Suppressor macrophage treated with lipopolysaccharide for 1 hour (primary cell): ENCODE data around the gene DMPK.

Experiments used
- DNase-seq, 3 donors: peaks; one replicate each; pipeline ENCODE4 v3.0.0-alpha.2; 2020 to 2022

DMPK gene

DNA sequence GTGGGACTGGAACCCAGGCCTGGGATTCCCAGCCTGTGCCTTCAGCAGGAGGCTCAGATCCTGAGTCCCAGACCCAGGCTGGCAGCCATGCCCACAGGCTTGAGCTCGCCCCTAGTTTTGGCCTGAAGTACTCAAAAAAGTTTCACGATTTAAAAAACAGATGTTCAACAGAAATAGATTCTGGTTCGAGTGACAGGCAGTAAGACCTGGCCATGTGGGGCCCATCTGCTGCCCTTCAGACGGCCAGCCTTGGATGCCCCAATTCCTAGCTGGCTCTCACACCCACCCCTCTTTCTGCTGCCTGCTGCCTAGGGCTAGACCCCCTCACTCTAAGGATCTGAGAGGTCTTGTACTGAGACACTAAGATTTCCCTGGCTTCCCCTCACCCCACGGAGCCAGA is 2.8 kb upstream of the DMPK start:
- DNase-seq: no peak

DNA sequence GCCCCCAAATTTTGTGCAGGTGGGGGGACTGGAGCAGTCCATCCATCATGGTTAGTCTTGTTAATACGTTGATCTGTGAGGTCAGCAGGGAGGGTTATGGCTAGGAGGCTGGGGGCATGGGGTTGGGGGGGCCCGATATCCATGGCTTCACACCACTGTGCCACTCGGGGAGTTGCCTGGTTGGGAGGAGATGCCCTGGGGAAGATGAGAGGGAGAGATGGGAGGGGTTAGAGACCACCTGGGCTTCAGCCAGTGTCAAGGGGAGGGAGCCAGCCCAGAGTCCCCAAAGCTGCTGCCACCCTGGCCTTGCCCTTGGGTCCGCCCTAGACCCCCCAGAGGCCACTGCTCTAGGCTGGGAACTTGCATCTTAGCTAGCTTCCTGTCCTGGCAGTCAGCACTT is 1.8 kb upstream of the DMPK start:
- DNase-seq: no peak

DNA sequence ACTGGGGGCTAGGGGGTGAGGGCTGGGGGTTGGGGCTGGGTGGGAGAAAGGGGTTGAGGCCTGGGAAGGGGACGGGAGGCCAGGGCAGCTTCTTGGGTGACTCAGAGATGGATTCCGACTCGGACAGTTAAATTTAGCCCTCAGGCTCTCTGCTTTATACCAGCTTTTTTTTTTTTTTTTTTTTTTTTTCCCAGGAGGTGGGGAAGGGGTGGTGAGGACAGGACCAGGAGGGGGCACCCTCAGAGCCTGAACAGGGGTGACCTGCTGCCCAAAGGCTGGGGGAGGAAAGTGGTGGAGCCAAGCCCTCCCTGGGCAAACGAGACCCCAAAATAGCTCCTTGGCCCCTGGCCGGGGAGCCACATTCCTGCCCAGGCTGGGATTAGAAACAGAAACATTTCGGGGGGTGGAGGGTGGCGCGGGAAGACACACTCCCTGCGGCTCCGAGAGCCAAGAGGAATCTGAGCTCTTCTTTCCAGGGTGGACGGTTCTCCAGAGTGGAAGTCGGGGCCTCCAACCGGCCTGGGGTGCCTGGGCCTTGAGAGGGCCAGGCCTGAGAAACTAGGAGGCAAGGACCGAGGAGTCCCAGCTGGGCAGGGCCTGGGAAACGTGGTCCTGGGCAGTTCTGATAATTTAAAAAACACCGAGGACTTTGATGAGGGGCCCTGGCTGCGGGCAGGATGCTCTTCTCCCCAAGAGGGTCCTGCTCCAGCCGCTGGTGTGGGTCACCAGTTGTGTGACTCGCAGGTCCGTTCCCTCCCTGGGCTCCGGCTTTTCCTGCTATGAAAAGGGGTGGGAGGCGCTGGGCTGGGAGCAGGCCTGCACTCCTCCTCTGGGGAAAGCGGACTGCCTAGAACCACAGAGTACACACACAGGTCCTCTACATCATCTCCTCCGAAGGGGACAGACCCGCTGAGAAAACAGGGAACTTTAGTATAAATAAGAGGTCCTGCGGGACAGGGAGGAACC is 813 bp upstream of the DMPK start:
- no peak for DNase-seq

DNA sequence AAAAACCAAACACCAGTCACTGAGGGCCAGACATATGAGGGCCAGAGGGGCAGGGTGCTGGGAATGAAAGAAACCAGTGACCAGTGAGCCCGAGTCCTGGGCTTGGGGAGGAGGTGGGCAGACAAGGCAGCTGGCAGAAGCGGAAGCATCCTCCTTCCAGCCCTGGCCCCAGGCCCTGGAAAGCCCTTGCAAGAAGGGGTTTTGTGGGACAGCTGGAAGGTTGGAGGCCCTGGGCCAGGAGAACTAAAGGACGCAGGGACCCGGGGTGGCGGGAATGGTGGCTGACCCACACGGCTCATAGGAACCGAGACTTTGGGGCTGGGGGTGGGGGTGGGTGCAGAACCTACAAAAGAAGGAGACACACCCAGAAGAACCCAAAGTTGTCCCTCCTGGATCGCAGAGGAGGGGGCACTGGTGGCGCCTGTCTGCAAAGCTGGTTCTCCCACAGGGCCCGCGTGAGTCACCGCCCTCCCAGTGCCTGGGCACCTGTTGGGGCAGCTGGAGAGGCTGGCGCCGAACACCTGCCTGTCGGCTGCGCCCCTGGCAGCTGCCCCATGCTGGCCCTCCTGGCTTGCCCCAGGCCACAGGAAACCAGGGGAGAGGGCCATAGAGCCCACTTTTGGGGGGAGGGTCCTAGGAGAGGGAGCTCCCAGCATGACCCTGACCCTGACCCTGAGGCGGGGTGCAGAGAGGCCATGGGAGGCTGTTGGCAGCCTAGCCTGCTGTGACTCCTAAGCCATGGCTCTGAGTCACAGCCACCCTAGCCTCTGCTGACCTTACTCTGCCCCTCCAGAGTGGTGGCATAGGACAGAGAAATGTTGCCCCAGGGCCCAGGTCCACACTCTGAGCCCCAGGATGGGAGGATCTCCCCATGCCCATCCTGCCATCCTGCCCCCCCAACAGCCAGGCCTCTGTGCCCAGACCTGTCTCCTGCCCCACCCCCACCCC is 802 bp downstream of the DMPK start:
- peak; percentile 51 to 57 (median 52) for DNase-seq

DNA sequence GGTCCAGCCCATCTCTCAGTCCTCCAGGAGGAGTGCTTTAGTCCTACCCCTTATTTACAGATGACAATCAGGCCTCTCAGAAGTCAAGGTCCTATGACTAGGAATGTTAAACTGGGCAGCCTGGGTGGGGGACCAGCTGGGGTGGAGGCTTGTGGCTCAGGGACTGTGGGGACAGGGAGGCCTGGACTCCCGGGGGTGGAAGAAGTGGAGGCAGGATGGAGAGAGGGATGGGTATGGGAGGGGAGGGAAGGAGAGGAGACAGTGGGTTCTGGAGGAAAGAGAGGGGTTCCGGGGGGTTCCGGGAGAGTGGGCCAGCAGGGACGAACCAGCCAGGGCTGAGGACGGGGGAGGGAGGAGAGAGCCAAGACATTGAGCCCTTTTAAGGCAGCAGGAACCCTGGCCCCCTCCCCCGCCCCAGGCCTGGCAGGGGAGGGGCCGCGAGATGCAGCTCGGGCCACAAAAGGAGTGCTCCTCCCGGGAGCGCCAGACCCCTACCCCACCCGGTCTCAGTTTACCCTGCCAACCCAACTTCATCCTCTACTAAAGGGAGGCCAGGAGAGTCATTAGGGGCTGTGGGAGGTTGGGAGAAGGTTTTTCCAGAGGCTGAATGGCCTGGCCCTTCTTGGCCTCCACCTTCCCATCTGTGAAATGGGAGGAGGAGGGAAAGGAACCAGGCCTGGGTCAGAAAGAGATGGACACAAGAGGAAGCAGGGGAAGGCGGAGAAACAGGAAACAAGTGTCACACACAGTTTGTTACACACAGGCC is 1.7 kb downstream of the DMPK start:
- peak in 2 of 3 donors; percentile 43 to 60 for DNase-seq

DNA sequence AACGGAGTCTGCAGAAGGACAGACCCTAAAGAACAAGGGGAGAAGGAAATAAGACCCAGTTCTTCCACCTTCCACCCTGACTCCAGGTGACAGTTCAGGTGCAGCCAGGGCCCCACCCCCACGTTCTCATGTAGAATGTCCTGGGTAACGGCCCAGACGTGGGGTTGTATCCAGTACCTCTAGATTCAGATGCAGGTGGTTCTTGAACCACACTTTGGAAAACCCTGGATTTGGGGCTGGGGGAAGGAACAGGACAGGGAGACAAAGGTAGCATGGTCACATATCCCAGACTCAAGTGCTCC is 2.2 kb downstream of the DMPK start:
- DNase-seq: no peak

DNA sequence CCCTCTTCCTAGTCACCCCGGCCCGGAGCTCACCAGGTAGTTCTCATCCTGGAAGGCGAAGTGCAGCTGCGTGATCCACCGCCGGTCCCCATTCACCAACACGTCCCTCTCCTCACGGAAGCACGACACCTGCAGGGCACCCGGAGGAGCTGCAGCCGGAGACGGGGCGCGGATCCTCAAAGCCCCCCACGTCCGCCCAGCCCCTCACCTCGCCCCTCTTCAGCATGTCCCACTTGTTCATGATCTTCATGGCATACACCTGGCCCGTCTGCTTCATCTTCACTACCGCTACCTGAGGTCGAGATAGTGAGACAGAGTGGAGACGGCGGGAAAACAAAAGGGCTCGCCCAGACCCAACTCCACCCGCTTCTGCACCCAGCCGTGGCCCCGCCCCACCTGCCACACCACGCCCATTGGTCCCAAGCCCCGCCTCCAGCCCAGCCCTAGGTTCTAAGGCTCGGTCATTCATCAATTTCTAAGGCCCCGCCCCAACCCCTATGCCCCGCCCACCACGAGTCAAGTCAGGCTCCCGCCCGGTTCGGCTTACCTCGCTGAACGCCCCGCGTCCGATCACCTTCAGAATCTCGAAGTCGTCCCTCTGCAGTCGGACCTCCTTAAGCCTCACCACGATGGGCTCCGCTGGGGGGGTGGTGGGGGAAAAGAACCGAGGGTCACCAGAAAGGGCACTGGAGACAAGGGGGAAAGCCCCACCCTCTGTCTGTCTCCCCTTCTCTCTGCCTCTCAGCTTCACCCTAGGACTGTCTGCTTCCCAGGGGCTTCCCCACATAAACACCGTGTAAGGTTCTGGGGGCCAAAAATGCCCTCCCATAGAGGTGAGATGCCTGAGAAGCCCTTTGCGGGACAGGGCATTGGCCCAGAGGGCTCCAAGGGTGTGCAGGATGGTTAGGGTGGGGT is 2.8 kb downstream of the DMPK start:
- peak; percentile 74 to 86 (median 76) for DNase-seq

DNA sequence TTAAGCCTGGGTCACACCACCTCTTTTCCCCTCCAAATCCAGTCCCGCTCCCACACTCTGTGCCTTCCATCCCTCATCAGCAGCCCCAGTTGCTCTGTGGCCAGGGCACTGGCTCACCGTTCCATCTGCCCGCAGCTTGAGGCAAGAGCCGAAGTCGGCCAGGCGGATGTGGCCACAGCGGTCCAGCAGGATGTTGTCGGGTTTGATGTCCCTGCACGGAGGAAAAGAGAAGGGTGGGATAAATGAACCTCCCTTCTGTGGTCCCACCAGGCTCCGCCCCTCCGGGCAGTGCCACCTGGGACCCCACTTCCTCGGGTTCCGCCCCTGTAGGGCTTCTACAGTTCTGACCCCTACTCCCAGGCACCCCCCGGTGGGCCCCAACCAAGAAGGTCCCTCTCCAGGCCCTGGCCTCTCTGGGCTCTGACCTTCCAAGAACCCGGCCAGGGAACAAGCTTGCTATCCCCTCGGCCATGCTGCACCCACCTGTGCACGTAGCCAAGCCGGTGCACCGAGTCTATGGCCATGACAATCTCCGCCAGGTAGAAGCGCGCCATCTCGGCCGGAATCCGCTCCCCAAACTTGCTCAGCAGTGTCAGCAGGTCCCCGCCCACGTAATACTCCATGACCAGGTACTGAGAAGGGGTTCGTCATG is 4.2 kb downstream of the DMPK start:
- DNase-seq: no peak

DNA sequence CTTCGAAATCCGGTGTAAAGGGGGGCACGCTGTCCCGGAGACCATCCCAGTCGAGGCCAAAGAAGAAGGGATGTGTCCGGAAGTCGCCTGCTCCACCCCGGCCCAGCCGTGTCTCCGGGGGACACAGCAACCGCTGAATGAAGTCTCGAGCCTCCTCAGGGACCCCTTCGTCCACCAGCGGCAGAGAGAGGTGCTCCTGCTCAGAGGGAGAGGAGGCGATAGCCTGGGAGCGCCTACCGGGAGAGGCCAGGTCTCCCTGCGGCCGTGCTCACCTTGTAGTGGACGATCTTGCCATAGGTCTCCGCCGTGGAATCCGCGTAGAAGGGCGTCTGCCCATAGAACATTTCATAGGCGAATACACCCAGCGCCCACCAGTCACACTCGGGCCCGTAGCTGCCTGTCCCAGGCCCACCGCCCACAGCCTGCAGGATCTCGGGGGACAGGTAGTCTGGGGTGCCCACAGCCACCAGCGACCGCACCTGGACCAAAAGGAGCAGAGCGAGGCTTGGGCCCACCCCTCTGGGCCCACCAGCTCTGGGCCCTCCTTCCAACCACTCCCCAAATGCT is 4.8 kb downstream of the DMPK start:
- DNase-seq: no peak

DNA sequence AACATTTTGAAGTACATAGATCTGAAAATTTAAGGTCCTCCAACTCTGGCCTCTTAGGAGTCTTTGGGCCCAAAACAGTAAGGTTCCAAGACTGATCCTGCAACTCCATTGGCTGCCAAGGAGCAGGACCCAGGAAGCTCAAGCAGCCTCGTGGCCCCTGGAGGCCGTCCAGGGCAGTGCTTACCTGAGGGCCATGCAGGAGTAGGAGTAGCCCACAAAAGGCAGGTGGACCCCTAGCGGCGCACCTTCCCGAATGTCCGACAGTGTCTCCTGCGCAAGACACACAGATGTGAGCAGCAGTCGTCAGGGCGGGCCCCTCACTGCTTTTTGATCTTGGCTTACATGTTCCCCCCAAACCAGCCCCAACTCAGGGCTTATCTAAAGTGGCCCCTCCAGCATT is 7.5 kb downstream of the DMPK start:
- no peak for DNase-seq

DNA sequence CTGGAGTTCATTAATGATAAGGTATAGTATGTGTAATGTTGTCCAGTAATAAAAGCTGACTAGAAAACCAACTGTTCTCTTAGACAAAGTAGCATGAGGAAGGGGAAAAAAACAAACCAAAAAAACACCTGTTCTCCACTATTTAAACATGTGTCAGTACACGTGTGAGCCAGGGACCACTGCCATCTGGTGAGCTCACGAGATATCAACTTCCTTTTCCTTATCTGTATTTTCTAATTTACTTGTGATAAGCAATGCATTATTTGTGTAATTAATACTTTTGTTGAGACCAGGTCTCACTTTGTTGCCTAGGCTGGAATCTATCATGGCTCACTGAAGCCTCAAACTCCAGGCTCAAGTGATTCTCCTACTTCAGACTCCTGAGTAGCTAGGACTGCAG is 8.9 kb downstream of the DMPK start:
- DNase-seq: no peak

DNA sequence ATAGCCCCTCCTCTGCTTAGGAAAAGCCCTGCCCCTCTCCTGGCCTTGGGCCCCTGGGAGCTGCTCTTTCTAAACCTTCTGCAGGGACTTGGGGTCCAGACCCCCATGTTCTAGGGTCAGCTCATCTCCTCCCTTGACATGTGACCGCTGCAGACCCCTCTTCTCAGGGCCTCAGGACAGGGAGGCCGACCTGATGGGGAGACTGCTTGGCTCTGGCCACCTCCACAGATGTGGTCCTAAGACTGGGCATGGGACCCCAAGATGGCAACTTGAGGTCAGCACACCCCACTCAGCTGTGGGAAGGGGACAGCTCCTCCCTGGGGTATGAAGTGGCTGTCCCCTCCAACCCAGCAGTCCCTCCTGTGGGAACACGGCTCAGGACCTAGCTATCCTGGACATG is 9.4 kb downstream of the DMPK start:
- no peak for DNase-seq

DNA sequence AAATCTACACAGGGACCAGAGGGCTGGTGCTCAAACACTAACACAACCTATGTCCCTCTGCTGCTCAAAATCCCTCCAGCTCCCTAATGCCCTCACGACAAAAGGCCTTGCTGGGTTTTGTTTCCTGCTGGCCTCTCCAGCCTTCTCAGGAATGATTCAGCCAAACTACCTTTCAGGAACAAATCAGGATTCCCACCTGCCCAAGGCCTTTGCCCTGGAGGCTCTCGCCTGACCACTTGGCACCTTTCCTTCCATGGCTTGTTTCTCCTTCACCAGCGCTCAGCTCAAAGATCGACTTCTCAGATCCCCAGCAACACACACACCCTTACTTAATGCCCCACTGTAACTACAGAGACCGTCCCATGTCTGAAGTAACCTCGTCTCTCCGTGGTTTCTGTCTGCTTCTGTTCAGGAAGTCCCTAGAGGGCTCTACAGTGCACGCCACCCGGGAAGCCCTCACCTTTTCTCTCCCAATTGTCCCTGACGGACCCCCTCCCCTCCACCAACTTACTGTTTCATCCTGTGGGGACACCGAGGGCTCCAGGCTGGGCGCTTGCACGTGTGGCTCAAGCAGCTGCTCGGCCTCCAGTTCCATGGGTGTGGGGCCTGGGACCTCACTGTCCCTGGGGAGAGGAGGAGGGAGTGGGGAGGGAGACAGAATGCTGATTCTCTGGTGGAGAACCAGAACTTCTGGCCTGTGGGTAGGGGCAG is 10.0 kb downstream of the DMPK start:
- DNase-seq: no peak

DNA sequence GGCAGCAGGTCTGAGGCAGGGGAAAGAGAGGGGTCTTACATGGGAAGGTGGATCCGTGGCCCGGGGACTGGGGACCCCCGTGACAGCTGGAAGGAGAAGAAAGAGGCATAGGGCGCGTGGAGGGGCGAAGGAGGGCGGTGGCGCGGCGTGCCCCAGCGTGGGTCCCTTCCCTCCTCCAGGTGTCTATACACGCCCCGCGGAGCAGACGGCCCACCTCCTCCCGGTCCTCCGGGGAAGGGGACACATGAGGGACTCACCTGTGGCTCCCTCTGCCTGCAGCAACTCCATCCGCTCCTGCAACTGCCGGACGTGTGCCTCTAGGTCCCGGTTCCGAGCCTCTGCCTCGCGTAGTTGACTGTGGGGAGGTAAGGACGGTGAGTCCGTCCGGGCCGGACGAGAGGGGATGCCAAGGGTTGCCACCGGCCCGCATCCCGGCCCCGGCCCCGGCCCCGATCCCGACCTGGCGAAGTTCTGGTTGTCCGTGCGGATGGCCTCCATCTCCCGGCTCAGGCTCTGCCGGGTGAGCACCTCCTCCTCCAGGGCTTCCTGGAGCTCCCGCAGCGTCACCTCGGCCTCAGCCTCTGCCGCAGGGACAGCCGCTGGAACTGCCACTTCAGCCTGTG is 10.9 kb downstream of the DMPK start:
- DNase-seq: no peak

DNA sequence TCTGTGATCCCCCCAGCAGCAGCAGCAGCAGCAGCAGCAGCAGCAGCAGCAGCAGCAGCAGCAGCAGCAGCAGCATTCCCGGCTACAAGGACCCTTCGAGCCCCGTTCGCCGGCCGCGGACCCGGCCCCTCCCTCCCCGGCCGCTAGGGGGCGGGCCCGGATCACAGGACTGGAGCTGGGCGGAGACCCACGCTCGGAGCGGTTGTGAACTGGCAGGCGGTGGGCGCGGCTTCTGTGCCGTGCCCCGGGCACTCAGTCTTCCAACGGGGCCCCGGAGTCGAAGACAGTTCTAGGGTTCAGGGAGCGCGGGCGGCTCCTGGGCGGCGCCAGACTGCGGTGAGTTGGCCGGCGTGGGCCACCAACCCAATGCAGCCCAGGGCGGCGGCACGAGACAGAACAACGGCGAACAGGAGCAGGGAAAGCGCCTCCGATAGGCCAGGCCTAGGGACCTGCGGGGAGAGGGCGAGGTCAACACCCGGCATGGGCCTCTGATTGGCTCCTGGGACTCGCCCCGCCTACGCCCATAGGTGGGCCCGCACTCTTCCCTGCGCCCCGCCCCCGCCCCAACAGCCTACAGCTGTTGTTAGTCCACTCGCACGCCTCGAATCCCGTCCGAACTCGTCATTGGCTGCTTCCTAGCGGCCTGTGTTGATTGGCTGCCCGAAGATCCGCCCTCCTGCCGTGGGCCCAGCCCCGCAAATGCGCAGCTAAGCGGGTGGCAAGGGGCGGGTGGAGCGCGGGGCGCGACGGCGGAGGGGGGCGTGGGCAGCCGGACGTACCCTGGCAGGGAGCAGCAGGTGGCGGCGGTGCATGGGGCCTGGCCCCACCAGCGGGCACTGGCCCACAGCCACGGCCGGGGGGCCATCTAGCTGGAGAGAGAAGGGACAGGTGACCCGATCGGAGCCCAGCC is 11.8 kb downstream of the DMPK start:
- peak; percentile 91 to 97 (median 93) for DNase-seq

DNA sequence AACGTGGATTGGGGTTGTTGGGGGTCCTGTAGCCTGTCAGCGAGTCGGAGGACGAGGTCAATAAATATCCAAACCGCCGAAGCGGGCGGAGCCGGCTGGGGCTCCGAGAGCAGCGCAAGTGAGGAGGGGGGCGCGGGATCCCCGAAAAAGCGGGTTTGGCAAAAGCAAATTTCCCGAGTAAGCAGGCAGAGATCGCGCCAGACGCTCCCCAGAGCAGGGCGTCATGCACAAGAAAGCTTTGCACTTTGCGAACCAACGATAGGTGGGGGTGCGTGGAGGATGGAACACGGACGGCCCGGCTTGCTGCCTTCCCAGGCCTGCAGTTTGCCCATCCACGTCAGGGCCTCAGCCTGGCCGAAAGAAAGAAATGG is 12.5 kb downstream of the DMPK start:
- DNase-seq: peak; percentile 28 to 44 (median 39)

DNA sequence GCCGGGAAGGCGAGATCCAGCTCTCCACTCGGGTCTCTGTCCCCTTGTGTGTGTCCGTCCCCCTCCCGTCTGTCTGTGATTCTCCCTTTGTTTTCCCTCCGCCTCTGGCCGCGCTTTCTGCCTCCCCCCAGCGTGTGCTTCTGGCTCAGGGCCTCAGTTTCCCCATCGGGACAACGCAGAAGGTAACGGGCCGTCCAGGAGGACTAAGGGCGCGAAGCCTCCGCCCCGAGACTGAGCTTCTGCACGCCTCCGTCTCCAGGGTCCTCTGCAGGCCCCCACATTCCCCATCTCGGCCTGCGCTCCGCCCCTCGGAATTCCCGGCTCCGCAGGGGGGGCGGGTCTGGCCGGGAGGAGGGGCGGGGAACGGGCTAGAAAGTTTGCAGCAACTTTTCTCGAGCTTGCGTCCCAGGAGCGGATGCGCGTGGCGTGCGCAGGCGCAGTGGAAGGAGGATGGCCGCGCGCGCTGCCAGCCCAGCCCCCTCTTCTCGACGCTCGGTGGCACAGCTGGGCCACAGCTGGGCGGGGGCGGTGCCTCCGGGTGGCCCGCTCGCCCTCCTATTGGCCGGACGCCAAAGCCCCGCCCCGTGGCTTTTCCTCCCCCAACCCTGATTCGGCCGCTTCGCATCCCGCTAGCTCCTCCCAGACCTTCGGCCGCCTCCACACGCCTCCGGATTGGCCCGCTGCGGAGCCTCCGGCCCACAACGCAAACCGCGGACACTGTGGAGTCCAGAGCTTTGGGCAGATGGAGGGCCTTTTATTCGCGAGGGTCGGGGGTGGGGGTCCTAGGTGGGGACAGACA is 13.1 kb downstream of the DMPK start, which contains the start of gene SIX5:
TSS of gene SIX5 (minus strand) at position 269 of the 799 bp plus-strand sequence. CDS start 408 bp downstream, outside the sequence.
- peak; percentile 97 to 99 (median 98) for DNase-seq

DNA sequence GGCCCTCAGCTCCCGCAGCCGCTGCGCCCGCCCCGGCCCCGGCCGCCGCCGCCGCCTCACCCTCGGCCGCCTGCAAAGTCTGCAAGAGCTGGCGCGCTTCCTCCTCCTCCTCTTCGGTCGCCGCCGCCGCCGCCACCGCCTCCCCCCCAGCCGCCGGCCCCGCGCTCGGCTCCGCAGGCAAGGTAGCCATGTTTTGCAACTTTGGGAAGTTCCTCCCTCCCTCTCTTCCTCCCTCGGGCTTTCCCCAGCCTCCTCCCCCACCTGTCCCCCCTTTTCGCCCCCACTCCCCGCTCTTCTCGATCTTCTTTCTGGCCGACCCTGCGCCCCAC is 13.7 kb downstream of the DMPK start:
- DNase-seq: peak; percentile 66 to 83 (median 69)
